Measurements from ENCODE around the gene PGAP2. TPM values are rescaled to one million over a fixed set of nuclear protein-coding genes. Genes with fewer than 3 reads are reported as not detected.

PGAP2 gene
- total and polyA plus RNA-seq, 2 donors (not counting 3 experiments of a cell fraction or from before 2014, with no cell fraction given) = 18.3 to 34.1 TPM

DNA sequence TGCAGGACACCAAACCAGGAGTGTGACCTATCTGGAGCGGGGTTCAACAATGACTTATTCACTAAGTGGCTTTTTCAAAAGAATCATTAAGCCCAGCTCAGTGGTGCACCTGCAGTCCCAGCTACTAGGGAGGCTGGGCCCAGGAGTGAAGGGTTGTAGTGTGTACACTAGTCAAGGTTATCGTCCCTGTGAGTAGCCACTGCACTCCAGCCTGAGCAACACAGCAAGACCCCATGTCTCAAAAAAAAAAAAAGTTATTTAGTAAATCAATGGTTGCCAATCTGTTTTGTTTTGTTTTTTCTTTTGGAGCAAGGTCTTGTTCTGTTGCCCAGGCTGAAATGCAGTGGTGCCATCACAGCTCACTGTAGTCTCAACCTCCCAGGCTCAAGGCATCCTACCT, 24.5 kb downstream of the PGAP2 start:
- Histone ChIP-seq H3K4me2 (ENCODE audit: insufficient read depth, low read length) (no peak overlapping the region), H3K79me2 (ENCODE audit: control insufficient read depth, insufficient read depth, low read length) (peaks cover 64% of the 10 kb centered on the region), H3K27me3 (ENCODE audit: control insufficient read depth in 2 of 2, insufficient read depth in 2 of 2, low read length in 2 of 2) (no peaks in the 10 kb centered on the region), H2AFZ (ENCODE audit: low read depth, low read length) (no peak overlapping the region), H3K27ac (ENCODE audit: insufficient read depth, low read depth, low read length) (no peak overlapping the region), H3K9ac (replicated peaks; ENCODE audit: extremely low read depth, insufficient read depth, low read length) (no peak overlapping the region), H4K20me1 (replicated peaks; ENCODE audit: control insufficient read depth, extremely low read depth, insufficient read depth, low read length) (no peaks in the 10 kb centered on the region), H3K36me3 (ENCODE audit: control insufficient read depth in 2 of 2, extremely low read depth in 1 of 2, insufficient read depth in 2 of 2, low read length in 2 of 2) (peaks cover 2 to 7% of the 10 kb centered on the region in 2 experiments), H3K4me1 (ENCODE audit: control insufficient read depth, extremely low read depth, insufficient read depth, low read length) (peaks cover 20% of the 10 kb centered on the region), H3K9me3 (replicated peaks; ENCODE audit: control insufficient read depth, insufficient read depth, low read length) (no peaks in the 10 kb centered on the region), H3K4me3 (replicated peaks in 1 of 3; ENCODE audit: insufficient read depth in 1 of 3, low read depth in 1 of 3, low read length in 3 of 3) (no peak overlapping the region), H3K9me1 (replicated peaks; ENCODE audit: control insufficient read depth, extremely low read depth, insufficient read depth, low read length) (no peaks in the 10 kb centered on the region)
- BruUV-seq (replicated peaks) = no TSS peak
- intact Hi-C loops (cut with micrococcal nuclease) = no loop called here
- FAIRE-seq (no peak), DNase-seq (ENCODE audit: low read depth, low spot score) (no peak)
- TF ChIP-seq MYC (IDR thresholded peaks at IDR 0.05; ENCODE audit: low read depth, low read length) = no peak
- no peak for TF ChIP-seq POLR2A (IDR thresholded peaks at IDR 0.05; ENCODE audit: low read depth, low read length)
- no peak for TF ChIP-seq EZH2 (IDR thresholded peaks at IDR 0.05; ENCODE audit: borderline replicate concordance, low read depth, low read length, severe bottlenecking)
- dilution Hi-C loops (cut with MboI; ENCODE audit: extremely low pct_ligation_motif_present, low sequenced_read_pairs) = no loop called here
- POLR2A ChIA-PET = interaction anchor here (1.1 kb wide), 1 partner anchor 9 kb away, joined by 3 read pairs; no protein-coding TSS in a partner anchor
- CTCF ChIA-PET = interaction anchor here (1.3 to 7.3 kb wide), 3 partner anchors 8 to 240 kb away, joined by 4 to 38 read pairs (median 4); partner anchors contain the start of gene RHOG

DNA sequence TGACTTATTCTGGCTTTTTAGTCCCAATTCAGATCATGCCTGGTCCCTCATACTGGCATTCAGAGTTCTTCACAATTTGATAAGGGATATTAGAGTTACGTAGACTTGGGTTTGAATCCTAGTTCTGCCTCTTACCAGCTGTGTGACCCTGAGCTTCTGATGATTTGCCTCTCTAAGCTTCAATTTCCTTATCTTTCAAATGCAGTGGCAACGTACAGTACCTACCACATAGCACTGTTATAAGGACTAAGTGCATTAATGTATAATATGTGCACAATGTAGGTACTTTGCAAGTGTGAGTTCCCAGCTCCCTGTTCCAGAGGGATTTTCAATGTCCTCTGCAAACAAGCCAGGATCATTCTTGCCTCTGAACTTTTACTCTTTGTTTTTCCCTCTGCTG, 25.1 kb downstream of the PGAP2 start:
- Histone ChIP-seq H4K20me1 (replicated peaks; ENCODE audit: control insufficient read depth, extremely low read depth, insufficient read depth, low read length) (no peaks in the 10 kb centered on the region), H3K9me3 (replicated peaks; ENCODE audit: control insufficient read depth, insufficient read depth, low read length) (no peaks in the 10 kb centered on the region), H3K4me3 (replicated peaks in 1 of 3; ENCODE audit: insufficient read depth in 1 of 3, low read depth in 1 of 3, low read length in 3 of 3) (no peak overlapping the region), H3K79me2 (ENCODE audit: control insufficient read depth, insufficient read depth, low read length) (peaks cover 70% of the 10 kb centered on the region), H3K4me1 (ENCODE audit: control insufficient read depth, extremely low read depth, insufficient read depth, low read length) (peaks cover 26% of the 10 kb centered on the region), H2AFZ (ENCODE audit: low read depth, low read length) (no peak overlapping the region), H3K9ac (replicated peaks; ENCODE audit: extremely low read depth, insufficient read depth, low read length) (no peak overlapping the region), H3K27ac (ENCODE audit: insufficient read depth, low read depth, low read length) (no peak overlapping the region), H3K27me3 (ENCODE audit: control insufficient read depth in 2 of 2, insufficient read depth in 2 of 2, low read length in 2 of 2) (no peaks in the 10 kb centered on the region), H3K4me2 (ENCODE audit: insufficient read depth, low read length) (no peak overlapping the region), H3K9me1 (replicated peaks; ENCODE audit: control insufficient read depth, extremely low read depth, insufficient read depth, low read length) (no peaks in the 10 kb centered on the region), H3K36me3 (ENCODE audit: control insufficient read depth in 2 of 2, extremely low read depth in 1 of 2, insufficient read depth in 2 of 2, low read length in 2 of 2) (peaks cover 2 to 3% of the 10 kb centered on the region in 2 experiments)
- no peak for TF ChIP-seq FOS (IDR thresholded peaks at IDR 0.05; ENCODE audit: borderline replicate concordance, insufficient read depth, low read length)
- no peak for TF ChIP-seq POLR2A (IDR thresholded peaks at IDR 0.05; ENCODE audit: low read depth, low read length)
- TF ChIP-seq, protein P1, sequence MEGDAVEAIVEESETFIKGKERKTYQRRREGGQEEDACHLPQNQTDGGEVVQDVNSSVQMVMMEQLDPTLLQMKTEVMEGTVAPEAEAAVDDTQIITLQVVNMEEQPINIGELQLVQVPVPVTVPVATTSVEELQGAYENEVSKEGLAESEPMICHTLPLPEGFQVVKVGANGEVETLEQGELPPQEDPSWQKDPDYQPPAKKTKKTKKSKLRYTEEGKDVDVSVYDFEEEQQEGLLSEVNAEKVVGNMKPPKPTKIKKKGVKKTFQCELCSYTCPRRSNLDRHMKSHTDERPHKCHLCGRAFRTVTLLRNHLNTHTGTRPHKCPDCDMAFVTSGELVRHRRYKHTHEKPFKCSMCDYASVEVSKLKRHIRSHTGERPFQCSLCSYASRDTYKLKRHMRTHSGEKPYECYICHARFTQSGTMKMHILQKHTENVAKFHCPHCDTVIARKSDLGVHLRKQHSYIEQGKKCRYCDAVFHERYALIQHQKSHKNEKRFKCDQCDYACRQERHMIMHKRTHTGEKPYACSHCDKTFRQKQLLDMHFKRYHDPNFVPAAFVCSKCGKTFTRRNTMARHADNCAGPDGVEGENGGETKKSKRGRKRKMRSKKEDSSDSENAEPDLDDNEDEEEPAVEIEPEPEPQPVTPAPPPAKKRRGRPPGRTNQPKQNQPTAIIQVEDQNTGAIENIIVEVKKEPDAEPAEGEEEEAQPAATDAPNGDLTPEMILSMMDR (IDR thresholded peaks at IDR 0.05; ENCODE audit: extremely low read depth in 1 of 2, insufficient read depth in 1 of 2, low read depth in 1 of 2, low read length in 2 of 2) = no peak
- TF ChIP-seq MYC (IDR thresholded peaks at IDR 0.05; ENCODE audit: low read depth, low read length) = no peak
- no peak for TF ChIP-seq GATA2 (IDR thresholded peaks at IDR 0.05; ENCODE audit: insufficient read depth, insufficient read length, low read depth, low read length)
- TF ChIP-seq, protein P2, sequence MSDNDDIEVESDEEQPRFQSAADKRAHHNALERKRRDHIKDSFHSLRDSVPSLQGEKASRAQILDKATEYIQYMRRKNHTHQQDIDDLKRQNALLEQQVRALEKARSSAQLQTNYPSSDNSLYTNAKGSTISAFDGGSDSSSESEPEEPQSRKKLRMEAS (IDR thresholded peaks at IDR 0.05; ENCODE audit: insufficient read depth, insufficient read length) = no peak
- no peak for TF ChIP-seq JUN (IDR thresholded peaks at IDR 0.05; ENCODE audit: borderline replicate concordance, insufficient read depth, insufficient read length, low read depth)
- TF ChIP-seq EZH2 (IDR thresholded peaks at IDR 0.05; ENCODE audit: borderline replicate concordance, low read depth, low read length, severe bottlenecking) = no peak
- TF ChIP-seq POLR2AphosphoS5 (IDR thresholded peaks at IDR 0.05; ENCODE audit: insufficient read depth, low read depth, low read length) = no peak
- BruUV-seq (replicated peaks) = no TSS peak
- ChIA-PET POLR2A (no interaction called here), CTCF (interaction anchor here (1.3 to 7.3 kb wide), 4 partner anchors 8 to 239 kb away, joined by 4 to 38 read pairs (median 10); partner anchors contain the start of gene RHOG)
- dilution Hi-C loops (cut with MboI; ENCODE audit: extremely low pct_ligation_motif_present, low sequenced_read_pairs) (no loop called here), intact Hi-C loops (cut with micrococcal nuclease) (no loop called here)
- DNase-seq (ENCODE audit: low read depth, low spot score) (no peak), FAIRE-seq (no peak)

All from endothelial cell of umbilical vein (primary cell).